Thyroid gland (tissue), 4 donors: ENCODE results near the gene PCARE. TPM values are rescaled to one million over a fixed set of nuclear protein-coding genes. Genes with fewer than 3 reads are reported as not detected.

Experiments used
- DNase-seq, 2 donors: peaks; one replicate each; pipeline ENCODE4 v3.0.0-alpha.2; 2019
- H3K27ac ChIP-seq, 3 donors: fragments of 200-600 bp; sonication (generic); 1 replicate in 2 of 3; 2 replicates in 1 of 3; pipeline ENCODE4 v1.5.1; 2016 to 2019; ENCODE audit warnings: mild to moderate bottlenecking in 1 of 3, moderate library complexity in 1 of 3
- H3K27me3 ChIP-seq: fragments of 200-600 bp; sonication (generic); one replicate; pipeline ENCODE4 v1.5.1; 2019
- H3K36me3 ChIP-seq, 2 donors: fragments of 200-600 bp; sonication (generic); one replicate each; pipeline ENCODE4 v1.5.1; 2016 to 2019
- H3K4me1 ChIP-seq, 2 donors: fragments of 200-600 bp; sonication (generic); one replicate each; pipeline ENCODE4 v1.5.1; 2017 to 2019
- H3K4me3 ChIP-seq, 3 donors: fragments of 200-600 bp; sonication (generic); replicated peaks in 1 of 3; 1 replicate in 2 of 3; 2 replicates in 1 of 3; pipeline ENCODE4 v1.5.1; 2016; ENCODE audit warnings: mild to moderate bottlenecking in 1 of 3
- H3K9me3 ChIP-seq: fragments of 200-600 bp; sonication (generic); one replicate; pipeline ENCODE4 v1.5.1; 2017
- POLR2A ChIP-seq, 2 donors: fragments of 450-650 bp; IDR thresholded peaks; one replicate each; pipeline ENCODE4 v1.6.1; 2017; ENCODE audit warnings: antibody characterized with exemption in 2 of 2, mild to moderate bottlenecking in 2 of 2, moderate library complexity in 1 of 2
- WGBS, 2 donors: methylation state at CpG; one replicate each; pipeline ENCODE4 v1.1.5; 2017; 5-methylcytosine and 5-hydroxymethylcytosine counted together
- intact Hi-C: fragments of 100-400 bp; cut with DNase I; formaldehyde crosslinking; loops from one replicate; pipeline ENCODE4 v1.15.1; 2023
- total RNA-seq, 4 donors: library from RNA; depleted of rRNA; stranded (reverse); fragments of >200 nt; gene quantifications; one replicate each; pipeline ENCODE4 v1.2.3, GENCODE V29; 2016
- TF ChIP-seq, protein P1 (sequence below), 6 experiments: fragments of 200-600 bp in 3 of 6; fragments of 450-650 bp in 3 of 6; sonication (generic) in 3 of 6; IDR thresholded peaks; one replicate each; pipeline ENCODE4 v1.5.1; 2016 to 2019; ENCODE audit warnings: antibody characterized with exemption in 6 of 6, mild to moderate bottlenecking in 2 of 6, inconsistent platforms in 1 of 6, moderate library complexity in 1 of 6

Gene PCARE
- total RNA-seq, 4 donors from 2014 or later: 0.11 TPM; not detected in 3

GRCh38 chr2:29106980-29107388 is 32.7 kb upstream of the PCARE start:
- H3K27me3 ChIP-seq: no peaks in the 10 kb centered on the region
- 63 to 80% methylated on average over 2 of the region's 2 CpGs for WGBS, 2 donors
- intact Hi-C loops: no loop called here
- H3K4me1 ChIP-seq: peaks cover 0 to 6% of the 10 kb centered on the region in 2 donors
- no peaks in the 10 kb centered on the region for H3K9me3 ChIP-seq
- DNase-seq: no peak
- H3K36me3 ChIP-seq: no peaks in the 10 kb centered on the region
- no peak overlapping the region for H3K4me3 ChIP-seq
- TF ChIP-seq, protein P1, sequence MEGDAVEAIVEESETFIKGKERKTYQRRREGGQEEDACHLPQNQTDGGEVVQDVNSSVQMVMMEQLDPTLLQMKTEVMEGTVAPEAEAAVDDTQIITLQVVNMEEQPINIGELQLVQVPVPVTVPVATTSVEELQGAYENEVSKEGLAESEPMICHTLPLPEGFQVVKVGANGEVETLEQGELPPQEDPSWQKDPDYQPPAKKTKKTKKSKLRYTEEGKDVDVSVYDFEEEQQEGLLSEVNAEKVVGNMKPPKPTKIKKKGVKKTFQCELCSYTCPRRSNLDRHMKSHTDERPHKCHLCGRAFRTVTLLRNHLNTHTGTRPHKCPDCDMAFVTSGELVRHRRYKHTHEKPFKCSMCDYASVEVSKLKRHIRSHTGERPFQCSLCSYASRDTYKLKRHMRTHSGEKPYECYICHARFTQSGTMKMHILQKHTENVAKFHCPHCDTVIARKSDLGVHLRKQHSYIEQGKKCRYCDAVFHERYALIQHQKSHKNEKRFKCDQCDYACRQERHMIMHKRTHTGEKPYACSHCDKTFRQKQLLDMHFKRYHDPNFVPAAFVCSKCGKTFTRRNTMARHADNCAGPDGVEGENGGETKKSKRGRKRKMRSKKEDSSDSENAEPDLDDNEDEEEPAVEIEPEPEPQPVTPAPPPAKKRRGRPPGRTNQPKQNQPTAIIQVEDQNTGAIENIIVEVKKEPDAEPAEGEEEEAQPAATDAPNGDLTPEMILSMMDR (IDR thresholded peaks at IDR 0.05): no peak
- TF ChIP-seq POLR2A (IDR thresholded peaks at IDR 0.05): no peak
- H3K27ac ChIP-seq: no peak overlapping the region

DNA sequence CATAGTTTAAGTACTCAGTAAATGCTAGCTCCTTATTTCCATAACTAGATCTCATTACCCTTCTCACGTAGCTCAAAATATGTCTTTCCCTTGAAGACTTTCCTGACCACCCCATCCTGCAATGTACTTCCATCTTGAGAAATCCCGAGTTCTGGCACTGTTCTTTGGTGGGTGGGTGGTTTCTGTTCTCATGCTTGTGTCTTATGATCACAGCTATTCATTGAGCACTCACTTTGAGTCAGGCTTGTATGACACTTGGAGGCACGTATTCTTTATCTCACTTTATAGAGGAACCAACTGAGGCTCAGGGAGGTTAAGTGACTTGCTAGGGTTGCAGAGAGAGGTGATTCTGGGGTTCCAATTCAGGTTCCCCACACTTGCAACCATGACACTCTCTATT is 31.9 kb upstream of the PCARE start:
- WGBS, 2 donors: 86 to 88% methylated on average over 3 of the region's 3 CpGs
- intact Hi-C loops: no loop called here

DNA sequence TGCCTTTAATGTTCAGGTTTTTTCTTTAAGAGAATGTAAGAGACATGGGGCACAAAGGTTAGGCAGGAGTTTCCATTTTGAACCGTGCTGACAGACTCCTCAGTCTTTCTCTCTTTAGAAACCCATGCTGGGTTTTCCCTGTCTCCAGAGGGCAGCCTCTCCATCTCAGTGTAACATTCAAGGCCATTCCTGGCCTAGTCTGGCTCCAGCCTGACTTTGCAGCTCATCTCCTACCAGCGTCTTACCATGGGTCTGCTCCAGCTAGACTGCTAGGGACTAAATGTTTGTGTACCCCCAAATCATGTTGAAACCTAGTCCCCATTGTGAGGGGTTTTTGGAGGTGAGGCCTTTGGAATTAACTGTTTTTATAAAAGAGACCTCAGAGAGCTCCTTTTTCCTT is 31.1 kb upstream of the PCARE start:
- Histone ChIP-seq H3K27ac (no peak overlapping the region), H3K36me3 (no peaks in the 10 kb centered on the region), H3K27me3 (no peaks in the 10 kb centered on the region), H3K4me3 (no peak overlapping the region), H3K4me1 (no peaks in the 10 kb centered on the region), H3K9me3 (no peaks in the 10 kb centered on the region)
- no peak for DNase-seq
- 62 to 65% methylated on average over 2 of the region's 2 CpGs for WGBS, 2 donors
- intact Hi-C loops: no loop called here
- TF ChIP-seq, protein P1 (IDR thresholded peaks at IDR 0.05): no peak
- no peak for TF ChIP-seq POLR2A (IDR thresholded peaks at IDR 0.05)

More for the DNA sequence above, 31.9 kb upstream of the PCARE start:
- H3K9me3 ChIP-seq: no peaks in the 10 kb centered on the region
- TF ChIP-seq, protein P1 (IDR thresholded peaks at IDR 0.05): no peak
- no peak for TF ChIP-seq POLR2A (IDR thresholded peaks at IDR 0.05)
- no peak overlapping the region for H3K27ac ChIP-seq
- no peak for DNase-seq
- H3K36me3 ChIP-seq: no peaks in the 10 kb centered on the region
- H3K4me3 ChIP-seq: no peak overlapping the region
- no peaks in the 10 kb centered on the region for H3K27me3 ChIP-seq
- peaks cover 0 to 6% of the 10 kb centered on the region in 2 donors for H3K4me1 ChIP-seq

DNA sequence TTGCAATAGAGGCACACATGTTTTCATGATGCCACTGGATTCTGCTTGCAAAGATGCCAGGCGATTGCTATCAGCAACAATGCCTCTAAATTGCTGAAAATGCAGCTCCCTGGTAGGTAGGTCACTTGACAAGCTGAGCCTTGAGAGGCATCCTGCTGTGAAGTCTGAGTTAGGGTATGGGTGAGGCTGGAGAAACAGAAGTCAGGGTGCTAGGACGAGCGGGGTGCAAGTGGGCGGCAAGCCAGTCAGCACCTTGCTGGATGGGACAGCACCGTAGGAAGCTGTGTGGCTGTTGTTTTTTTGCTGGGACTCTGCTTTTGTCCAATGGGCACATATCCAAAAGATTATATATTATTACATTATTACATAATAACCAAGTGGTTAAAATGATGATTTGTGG is 30.4 kb upstream of the PCARE start:
- Histone ChIP-seq H3K27me3 (no peaks in the 10 kb centered on the region), H3K4me1 (no peaks in the 10 kb centered on the region), H3K36me3 (no peaks in the 10 kb centered on the region), H3K9me3 (no peaks in the 10 kb centered on the region), H3K4me3 (no peak overlapping the region), H3K27ac (no peak overlapping the region)
- no peak for DNase-seq
- no peak for TF ChIP-seq POLR2A (IDR thresholded peaks at IDR 0.05)
- TF ChIP-seq, protein P1 (IDR thresholded peaks at IDR 0.05): no peak
- 87 to 92% methylated on average over 4 to 5 of the region's 5 CpGs for WGBS, 2 donors
- intact Hi-C loops: no loop called here

DNA sequence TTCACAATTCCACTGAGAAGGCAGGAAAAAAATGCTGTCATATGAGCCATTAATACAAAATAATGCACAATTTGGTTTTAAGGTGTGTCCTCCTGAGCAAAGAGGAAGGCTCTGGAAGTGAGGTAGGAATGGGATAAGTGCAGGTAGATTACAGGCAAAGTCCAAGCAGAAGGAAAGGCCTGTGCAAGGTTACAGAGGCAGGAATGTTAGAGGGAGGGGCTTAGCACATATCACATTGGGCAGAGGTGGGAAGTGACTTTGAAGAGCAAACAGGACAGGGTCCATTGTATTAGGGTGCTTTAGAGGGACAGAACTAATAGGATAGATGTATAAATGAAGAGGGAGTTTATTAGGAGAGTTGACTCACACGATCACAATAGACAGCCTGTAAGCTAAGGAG is 26.2 kb upstream of the PCARE start:
- Histone ChIP-seq H3K9me3 (no peaks in the 10 kb centered on the region), H3K4me3 (no peak overlapping the region), H3K27me3 (no peaks in the 10 kb centered on the region), H3K4me1 (no peaks in the 10 kb centered on the region), H3K27ac (no peak overlapping the region), H3K36me3 (no peaks in the 10 kb centered on the region)
- no peak for TF ChIP-seq POLR2A (IDR thresholded peaks at IDR 0.05)
- TF ChIP-seq, protein P1 (IDR thresholded peaks at IDR 0.05): no peak
- intact Hi-C loops: no loop called here
- no peak for DNase-seq
- whole genome bisulfite sequencing, 2 donors: 91 to 92% methylated on average over 1 of the region's 1 CpG
